ENCODE data around the gene PCDHGB4.
"Not testable (repeated sequence)": the region's sequence is repeated elsewhere in the genome, so short reads cannot be mapped to it uniquely, and the experiment has no call there.

The PCDHGB4 gene

DNA sequence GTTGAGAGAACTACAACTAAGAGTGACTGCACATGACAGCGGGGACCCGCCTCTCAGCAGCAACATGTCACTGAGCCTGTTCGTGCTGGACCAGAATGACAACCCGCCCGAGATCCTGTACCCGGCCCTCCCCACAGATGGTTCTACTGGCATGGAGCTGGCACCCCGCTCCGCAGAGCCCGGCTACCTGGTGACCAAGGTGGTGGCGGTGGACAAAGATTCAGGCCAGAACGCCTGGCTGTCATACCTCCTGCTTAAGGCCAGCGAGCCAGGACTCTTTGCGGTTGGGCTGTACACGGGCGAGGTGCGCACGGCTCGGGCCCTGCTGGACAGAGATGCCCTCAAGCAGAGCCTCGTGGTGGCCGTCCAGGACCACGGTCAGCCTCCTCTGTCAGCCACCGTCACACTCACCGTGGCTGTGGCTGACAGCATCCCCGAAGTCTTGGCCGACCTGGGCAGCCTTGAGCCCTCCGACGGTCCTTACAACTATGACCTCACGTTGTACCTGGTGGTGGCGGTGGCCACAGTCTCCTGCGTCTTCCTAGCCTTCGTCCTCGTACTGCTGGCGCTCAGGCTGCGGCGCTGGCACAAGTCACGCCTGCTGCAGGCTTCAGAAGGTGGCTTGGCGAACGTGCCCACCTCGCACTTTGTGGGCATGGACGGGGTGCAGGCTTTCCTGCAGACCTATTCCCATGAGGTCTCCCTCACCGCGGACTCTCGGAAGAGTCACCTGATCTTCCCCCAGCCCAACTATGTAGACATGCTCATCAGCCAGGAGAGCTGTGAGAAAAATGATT lies 2.8 kb upstream of the PCDHGB4 start:
- DNase-seq: no peak
- H3K4me3 Mint-ChIP-seq: no peak overlapping the region
- peaks cover 38% of the 10 kb centered on the region for H3K36me3 Mint-ChIP-seq (ENCODE audit: low read depth)
- no peaks in the 10 kb centered on the region for H3K4me1 Mint-ChIP-seq
- H3K9me3 Mint-ChIP-seq: peaks cover 86% of the 10 kb centered on the region
- H3K27me3 Mint-ChIP-seq (ENCODE audit: low read depth, poor library complexity): peaks cover under 1% of the 10 kb centered on the region
- no peak for TF ChIP-seq CTCF (IDR thresholded peaks at IDR 0.05)
- no peak overlapping the region for H3K27ac Mint-ChIP-seq

- Mint-ChIP-seq H3K27me3 (ENCODE audit: low read depth, poor library complexity) (peaks cover 3% of the 10 kb centered on the region), H3K9me3 (peaks cover 96% of the 10 kb centered on the region), H3K36me3 (ENCODE audit: low read depth) (peaks cover 64% of the 10 kb centered on the region), H3K4me3 (no peak overlapping the region), H3K4me1 (no peaks in the 10 kb centered on the region), H3K27ac (no peak overlapping the region)
- TF ChIP-seq CTCF (IDR thresholded peaks at IDR 0.05): no peak
- no peak for DNase-seq
These were observed 1.2 kb downstream of the PCDHGB4 start for GRCh38 chr5:141388661-141389060.

GRCh38 chr5:141389153-141390042 lies 1.9 kb downstream of the PCDHGB4 start:
- DNase-seq: no peak
- Mint-ChIP-seq H3K27ac (peak overlapping the region; percentile 72), H3K4me1 (no peaks in the 10 kb centered on the region), H3K9me3 (peaks cover 96% of the 10 kb centered on the region), H3K4me3 (peak overlapping the region; percentile 35), H3K36me3 (ENCODE audit: low read depth) (peaks cover 72% of the 10 kb centered on the region), H3K27me3 (ENCODE audit: low read depth, poor library complexity) (peaks cover 3% of the 10 kb centered on the region)
- TF ChIP-seq CTCF (IDR thresholded peaks at IDR 0.05): no peak

GRCh38 chr5:141392429-141393198 lies 5.1 kb downstream of the PCDHGB4 start, which contains the start of gene PCDHGA8:
Gene PCDHGA8 (plus strand): TSS chr5:141392633. CDS start chr5:141392814, 181 bp downstream.
- Mint-ChIP-seq H3K27me3 (ENCODE audit: low read depth, poor library complexity) (peaks cover 3% of the 10 kb centered on the region), H3K27ac (no peak within 1 kb of the TSS)
- no peak for TF ChIP-seq CTCF (IDR thresholded peaks at IDR 0.05)

DNA sequence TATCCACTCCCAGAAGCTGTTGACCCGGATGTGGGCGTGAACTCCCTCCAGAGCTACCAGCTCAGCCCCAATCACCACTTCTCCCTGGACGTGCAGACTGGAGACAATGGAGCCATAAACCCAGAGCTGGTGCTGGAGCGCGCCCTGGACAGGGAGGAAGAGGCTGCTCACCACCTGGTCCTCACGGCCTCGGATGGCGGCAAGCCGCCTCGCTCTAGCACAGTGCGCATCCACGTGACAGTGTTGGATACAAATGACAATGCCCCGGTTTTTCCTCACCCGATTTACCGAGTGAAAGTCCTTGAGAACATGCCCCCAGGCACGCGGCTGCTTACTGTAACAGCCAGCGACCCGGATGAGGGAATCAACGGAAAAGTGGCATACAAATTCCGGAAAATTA lies 5.8 kb downstream of the PCDHGB4 start:
- DNase-seq: no peak
- no peak overlapping the region for H3K4me3 Mint-ChIP-seq
- H3K4me1 Mint-ChIP-seq: no peaks in the 10 kb centered on the region
- H3K9me3 Mint-ChIP-seq: peaks cover 94% of the 10 kb centered on the region
- TF ChIP-seq CTCF (IDR thresholded peaks at IDR 0.05): no peak
- H3K27me3 Mint-ChIP-seq (ENCODE audit: low read depth, poor library complexity): peaks cover 3% of the 10 kb centered on the region
- peaks cover 78% of the 10 kb centered on the region for H3K36me3 Mint-ChIP-seq (ENCODE audit: low read depth)
- H3K27ac Mint-ChIP-seq: no peak overlapping the region

More at GRCh38 chr5:141392429-141393198, 5.1 kb downstream of the PCDHGB4 start, which contains the start of gene PCDHGA8:
- Mint-ChIP-seq H3K36me3 (ENCODE audit: low read depth) (peaks cover 80% of the 10 kb centered on the region), H3K4me1 (no peaks in the 10 kb centered on the region), H3K9me3 (peaks cover 95% of the 10 kb centered on the region), H3K4me3 (no peak within 1 kb of the TSS)
- no peak for DNase-seq

- DNase-seq; H3K27ac Mint-ChIP-seq; H3K27me3 Mint-ChIP-seq (ENCODE audit: low read depth, poor library complexity); H3K4me3 Mint-ChIP-seq; H3K4me1 Mint-ChIP-seq: not testable (repeated sequence)
- Mint-ChIP-seq H3K9me3 (peaks cover 94% of the 10 kb centered on the region), H3K36me3 (ENCODE audit: low read depth) (peaks cover 76% of the 10 kb centered on the region)
These were observed 7.1 kb downstream of the PCDHGB4 start for GRCh38 chr5:141394401-141395187.

- H3K27me3 Mint-ChIP-seq (ENCODE audit: low read depth, poor library complexity); DNase-seq; H3K27ac Mint-ChIP-seq; H3K4me1 Mint-ChIP-seq; H3K4me3 Mint-ChIP-seq: not testable (repeated sequence)
- H3K9me3 Mint-ChIP-seq: peaks cover 88% of the 10 kb centered on the region
- H3K36me3 Mint-ChIP-seq (ENCODE audit: low read depth): peaks cover 70% of the 10 kb centered on the region
These were observed 10.5 kb downstream of the PCDHGB4 start, which contains the start of gene PCDHGB5 for GRCh38 chr5:141397756-141398551. Gene PCDHGB5 (plus strand): TSS chr5:141397947. CDS start chr5:141398128, 181 bp downstream.
